Adrenal gland (tissue), 12 donors: Measurements from ENCODE around the gene SFTPB. TPM values are rescaled to one million over a fixed set of nuclear protein-coding genes. Genes with fewer than 3 reads are reported as not detected.

ENCODE experiments used
- DNase-seq, 7 donors: peaks; one replicate each; pipeline ENCODE4 v3.0.0-alpha.2; 2019 to 2020
- H3K27ac ChIP-seq, 5 donors: fragments of 200-600 bp; sonication (generic) in 4 of 5; 1 replicate in 3 of 5; 2 replicates in 2 of 5; pipeline versions ENCODE4 v1.5.1 to v1.8.0; 2016 to 2020; ENCODE audit warnings: mild to moderate bottlenecking in 1 of 5
- H3K27me3 ChIP-seq: fragments of 200-600 bp; 2 replicates; pipeline ENCODE4 v1.8.0; 2021
- H3K36me3 ChIP-seq, 2 donors: fragments of 200-600 bp; replicated peaks in 1 of 2; 1 replicate in 1 of 2; 2 replicates in 1 of 2; pipeline versions ENCODE4 v1.5.1 to v1.8.0; 2018 to 2022
- H3K4me1 ChIP-seq, 2 donors: fragments of 200-600 bp; replicated peaks in 1 of 2; 1 replicate in 1 of 2; 2 replicates in 1 of 2; pipeline versions ENCODE4 v1.5.1 to v1.8.0; 2018 to 2021
- H3K4me3 ChIP-seq, 4 donors: fragments of 200-600 bp; sonication (generic) in 3 of 4; one replicate each; pipeline ENCODE4 v1.5.1; 2016 to 2018
- H3K9me3 ChIP-seq, 3 donors: fragments of 200-600 bp; sonication (generic) in 1 of 3; replicated peaks in 1 of 3; 1 replicate in 2 of 3; 2 replicates in 1 of 3; pipeline versions ENCODE4 v1.5.1 to v1.8.0; 2016 to 2021
- CTCF ChIP-seq, 6 experiments: fragments of 450-650 bp in 4 of 6; fragments of 200-600 bp in 2 of 6; sonication (generic) in 1 of 6; IDR thresholded peaks; 1 replicate in 5 of 6; 2 replicates in 1 of 6; pipeline versions ENCODE4 v1.5.1 to v1.8.0; 2016 to 2021; ENCODE audit warnings: antibody characterized with exemption in 6 of 6, mild to moderate bottlenecking in 2 of 6, moderate library complexity in 1 of 6
- POLR2A ChIP-seq, 2 donors: fragments of 450-650 bp; IDR thresholded peaks; one replicate each; pipeline ENCODE4 v1.6.1; 2017; ENCODE audit warnings: antibody characterized with exemption in 2 of 2, mild to moderate bottlenecking in 2 of 2, moderate library complexity in 1 of 2
- WGBS, 4 donors: extraction: QIAGEN DNeasy Blood & Tissue Kit in 2 of 4; methylation state at CpG; one replicate each; pipeline versions ENCODE4 v1.1.5 to v1.1.7; 2013 to 2017; 5-methylcytosine and 5-hydroxymethylcytosine counted together
- intact Hi-C, 2 donors: fragments of 100-400 bp; cut with DNase I; formaldehyde crosslinking; loops; one replicate each; pipeline versions ENCODE4 v1.14.1 to v1.15.0; 2022 to 2023
- polyA plus RNA-seq, 3 donors: library from polyadenylated mRNA; stranded (reverse); fragments of 200-250 nt in 2 of 3; fragments of 350-450 nt in 1 of 3; fragmentation: Illumina TruSeq in 1 of 3; extraction: RNeasy Lipid Tissue Mini Kit (QIAGEN cat#74804) in 1 of 3; gene quantifications; one replicate each; pipeline ENCODE4 v1.2.3, GENCODE V29; 2013 to 2014
- total RNA-seq, 9 donors: library from RNA; depleted of rRNA in 4 of 9; stranded (reverse); fragments of >200 nt in 4 of 9; fragments of 120-200 nt in 1 of 9; fragmentation: NEBNext Ultra II Directional in 1 of 9; extraction: Animal tissue kit (Norgen Biotek cat#: 25700) in 1 of 9; gene quantifications; one replicate each; pipeline versions ENCODE4 v1.1.0 to v1.2.4, GENCODE V29; 2013 to 2023
- donor health status: healthy with polysubstance abuse.
- donor health status: Bipolar disorder and iron deficiency.
- donor health status: DM: yes; HTN: yes; CAD: no.
- donor health status: DM: no; HTN: no; CAD: no.
- donor health status: DM: no; HTN: no; CAD: no.
- donor health status: DM: yes; HTN: yes; CAD: no.

The SFTPB gene
- total and polyA plus RNA-seq, 12 donors, result 0.04 to 21.3 (median 1.4) TPM; not detected in 5

GRCh38 chr2:85675866-85676548, 8.0 kb upstream of the SFTPB start:
- no peaks in the 10 kb centered on the region for H3K9me3 ChIP-seq
- intact Hi-C loops, result loop anchor here in 1 of 2 donors (5.0 kb wide), 1 partner anchor 36 kb away; no protein-coding TSS in a partner anchor
- WGBS, 4 donors, result 54 to 93% (median 73%) methylated on average over 4 to 6 of the region's 6 CpGs
- no peak overlapping the region for H3K27ac ChIP-seq
- H3K4me1 ChIP-seq, result peaks cover 0 to 11% of the 10 kb centered on the region in 2 donors
- no peak for TF ChIP-seq CTCF (IDR thresholded peaks at IDR 0.05)
- no peaks in the 10 kb centered on the region for H3K27me3 ChIP-seq
- no peak overlapping the region for H3K4me3 ChIP-seq
- no peak for DNase-seq
- H3K36me3 ChIP-seq, result no peaks in the 10 kb centered on the region

GRCh38 chr2:85675427-85675826, 7.4 kb upstream of the SFTPB start:
- intact Hi-C loops, result loop anchor here in 1 of 2 donors (5.0 kb wide), 1 partner anchor 37 kb away; no protein-coding TSS in a partner anchor
- H3K27ac ChIP-seq, result no peak overlapping the region
- peaks cover 0 to 11% of the 10 kb centered on the region in 2 donors for H3K4me1 ChIP-seq
- no peak for DNase-seq
- no peaks in the 10 kb centered on the region for H3K9me3 ChIP-seq
- H3K36me3 ChIP-seq, result no peaks in the 10 kb centered on the region
- no peak overlapping the region for H3K4me3 ChIP-seq
- WGBS, 4 donors, result 81 to 92% (median 86%) methylated on average over 5 to 6 of the region's 6 CpGs
- TF ChIP-seq POLR2A (IDR thresholded peaks at IDR 0.05), result no peak
- TF ChIP-seq CTCF (IDR thresholded peaks at IDR 0.05), result no peak
- H3K27me3 ChIP-seq, result no peaks in the 10 kb centered on the region

- TF ChIP-seq POLR2A (IDR thresholded peaks at IDR 0.05) (no peak), CTCF (IDR thresholded peaks at IDR 0.05) (no peak)
- no peak for DNase-seq
- H3K4me3 ChIP-seq, result no peak overlapping the region
- H3K27me3 ChIP-seq, result no peaks in the 10 kb centered on the region
- H3K36me3 ChIP-seq, result no peaks in the 10 kb centered on the region
- WGBS, 4 donors, result 76 to 86% (median 84%) methylated on average over 2 of the region's 2 CpGs
- peak overlapping the region in 1 of 5 donors; percentile 1 for H3K27ac ChIP-seq
- peaks cover 0 to 11% of the 10 kb centered on the region in 2 donors for H3K4me1 ChIP-seq
- intact Hi-C loops, result no loop called here
- H3K9me3 ChIP-seq, result no peaks in the 10 kb centered on the region
These were observed 6.4 kb upstream of the SFTPB start for GRCh38 chr2:85674417-85674816.

- Histone ChIP-seq H3K27ac (peak overlapping the region in 1 of 5 donors; percentile 51), H3K4me1 (peaks cover 0 to 5% of the 10 kb centered on the region in 2 donors)
These were observed 5.8 kb upstream of the SFTPB start for GRCh38 chr2:85673716-85674375.

More at GRCh38 chr2:85673716-85674375, 5.8 kb upstream of the SFTPB start:
- Histone ChIP-seq H3K36me3 (no peaks in the 10 kb centered on the region), H3K4me3 (no peak overlapping the region), H3K27me3 (no peaks in the 10 kb centered on the region), H3K9me3 (no peaks in the 10 kb centered on the region)
- intact Hi-C loops, result no loop called here
- TF ChIP-seq POLR2A (IDR thresholded peaks at IDR 0.05) (no peak), CTCF (IDR thresholded peaks at IDR 0.05) (no peak)
- 78 to 86% (median 81%) methylated on average over 10 to 11 of the region's 11 CpGs for WGBS, 4 donors
- no peak for DNase-seq
